GM21723 (cell line): ENCODE results near the gene PTPN20.
"Not testable (repeated sequence)": the region's sequence is repeated elsewhere in the genome, so short reads cannot be mapped to it uniquely, and the experiment has no call there.

ENCODE experiments used
- ATAC-seq: cut with Tn5 transposase; IDR thresholded peaks from one replicate; pipeline ENCODE4 v1.9.1; 2021; ENCODE audit warnings: mild to moderate bottlenecking, moderate library complexity; ENCODE audit not compliant: unreplicated experiment

Gene PTPN20

DNA sequence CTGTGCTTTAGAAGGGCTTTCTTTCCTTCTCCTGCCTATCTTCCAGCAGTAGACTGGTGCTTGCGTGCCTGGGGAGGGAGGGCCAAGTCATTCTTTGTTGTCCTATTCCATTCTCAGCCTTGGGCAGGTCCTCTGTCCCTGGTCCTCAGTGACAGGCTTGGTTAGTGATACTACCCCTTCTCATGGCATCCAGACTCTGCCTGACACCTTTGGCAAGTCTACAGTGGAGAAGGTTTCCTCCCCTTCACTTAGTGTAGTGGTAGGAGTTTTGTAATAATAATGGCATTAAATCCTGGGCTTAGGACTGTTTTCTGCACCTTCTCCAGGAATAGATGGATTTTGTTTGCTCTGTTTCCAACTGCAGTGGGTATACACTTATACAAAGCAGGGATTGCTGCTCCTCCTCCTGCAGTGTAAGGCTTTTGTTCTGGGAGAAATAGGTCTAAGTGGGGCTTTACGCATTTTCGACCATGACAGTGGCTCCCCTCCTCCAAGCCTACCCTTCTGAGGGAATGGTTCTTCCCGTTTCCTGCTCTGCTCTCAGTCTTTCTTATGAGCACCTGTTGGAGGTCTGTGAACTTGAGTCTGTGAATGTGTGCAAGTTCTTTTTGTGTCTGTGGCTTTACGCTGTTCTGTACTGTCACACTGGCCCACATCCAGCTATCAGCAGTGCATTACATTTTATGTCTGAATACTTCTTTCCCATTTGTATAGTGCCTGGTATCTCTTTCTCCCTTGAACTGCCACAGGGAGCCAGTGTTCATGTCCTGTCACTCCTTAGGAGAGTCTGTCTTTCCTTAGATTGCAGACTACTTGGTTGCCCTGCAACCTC lies 37.7 kb downstream of the PTPN20 start:
- not testable (repeated sequence) for ATAC-seq

DNA sequence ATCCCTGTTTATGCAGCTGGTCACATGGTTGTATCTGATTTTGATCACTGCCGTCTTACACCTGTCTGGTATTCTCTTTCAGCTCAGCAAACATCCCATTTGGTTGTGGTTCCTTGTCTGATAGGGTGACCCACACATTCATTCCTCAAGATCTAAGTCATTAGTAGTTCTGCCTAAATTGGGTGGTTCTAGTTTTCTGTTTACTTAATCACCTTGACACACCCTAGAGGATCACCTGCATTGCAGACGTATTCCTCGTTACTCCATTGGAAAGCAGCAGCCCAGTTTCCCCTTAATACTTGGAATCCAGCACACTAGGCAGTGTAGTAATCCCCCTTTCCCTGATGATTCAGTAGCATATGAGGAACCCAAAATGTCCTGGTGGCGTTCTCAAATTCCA lies 41.3 kb downstream of the PTPN20 start:
- not testable (repeated sequence) for ATAC-seq

GRCh38 chr10:46960742-46961141 lies 49.5 kb downstream of the PTPN20 start:
- ATAC-seq: not testable (repeated sequence)

GRCh38 chr10:46963356-46963755 lies 52.1 kb downstream of the PTPN20 start:
- ATAC-seq: not testable (repeated sequence)

DNA sequence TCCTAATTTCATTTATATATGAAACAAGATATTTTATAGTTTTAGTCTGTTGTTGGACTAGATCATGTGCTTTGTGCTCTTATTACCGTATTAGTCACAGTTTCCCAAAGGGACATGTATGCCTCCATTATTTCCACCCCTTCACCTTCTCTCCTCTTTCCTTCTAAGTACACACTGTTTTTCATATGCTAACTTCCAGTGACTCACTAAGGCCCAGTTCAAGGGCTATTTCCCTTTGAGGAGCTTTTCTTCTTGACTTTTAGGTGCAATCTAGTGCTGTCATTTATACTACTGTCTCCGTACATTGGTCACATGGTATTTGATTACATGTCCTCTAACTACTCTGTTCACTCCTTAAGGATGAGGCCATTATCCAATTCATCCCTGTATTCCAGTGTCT lies 55.8 kb downstream of the PTPN20 start:
- not testable (repeated sequence) for ATAC-seq

GRCh38 chr10:46980223-46980622 lies 69.0 kb downstream of the PTPN20 start:
- not testable (repeated sequence) for ATAC-seq

DNA sequence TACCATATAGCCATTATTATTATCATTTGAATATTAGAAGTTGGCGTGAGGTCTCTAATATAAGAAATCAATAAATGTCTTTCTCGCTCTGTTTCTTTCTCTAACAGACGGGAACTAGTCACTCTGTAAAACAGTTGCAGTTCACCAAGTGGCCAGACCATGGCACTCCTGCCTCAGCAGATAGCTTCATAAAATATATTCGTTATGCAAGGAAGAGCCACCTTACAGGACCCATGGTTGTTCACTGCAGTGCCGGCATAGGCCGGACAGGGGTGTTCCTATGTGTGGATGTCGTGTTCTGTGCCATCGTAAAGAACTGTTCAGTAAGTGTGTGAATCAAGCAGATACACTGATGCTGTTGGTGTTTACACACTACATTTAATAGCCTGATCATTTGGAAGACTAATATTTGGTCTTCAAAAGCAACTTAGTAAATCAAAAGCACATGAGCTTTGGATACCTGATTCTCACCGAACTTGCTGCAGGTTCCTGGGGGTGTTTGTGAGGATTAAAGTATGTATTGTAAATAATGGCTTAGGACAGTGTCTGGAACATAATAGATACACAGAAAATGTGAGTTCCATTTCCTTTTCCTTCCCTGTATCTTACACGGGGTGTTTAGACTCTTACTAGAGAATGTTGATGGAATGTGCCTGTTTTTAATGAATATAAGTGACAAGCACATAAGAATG lies 76.2 kb downstream of the PTPN20 start:
- peak; percentile 81 for ATAC-seq

DNA sequence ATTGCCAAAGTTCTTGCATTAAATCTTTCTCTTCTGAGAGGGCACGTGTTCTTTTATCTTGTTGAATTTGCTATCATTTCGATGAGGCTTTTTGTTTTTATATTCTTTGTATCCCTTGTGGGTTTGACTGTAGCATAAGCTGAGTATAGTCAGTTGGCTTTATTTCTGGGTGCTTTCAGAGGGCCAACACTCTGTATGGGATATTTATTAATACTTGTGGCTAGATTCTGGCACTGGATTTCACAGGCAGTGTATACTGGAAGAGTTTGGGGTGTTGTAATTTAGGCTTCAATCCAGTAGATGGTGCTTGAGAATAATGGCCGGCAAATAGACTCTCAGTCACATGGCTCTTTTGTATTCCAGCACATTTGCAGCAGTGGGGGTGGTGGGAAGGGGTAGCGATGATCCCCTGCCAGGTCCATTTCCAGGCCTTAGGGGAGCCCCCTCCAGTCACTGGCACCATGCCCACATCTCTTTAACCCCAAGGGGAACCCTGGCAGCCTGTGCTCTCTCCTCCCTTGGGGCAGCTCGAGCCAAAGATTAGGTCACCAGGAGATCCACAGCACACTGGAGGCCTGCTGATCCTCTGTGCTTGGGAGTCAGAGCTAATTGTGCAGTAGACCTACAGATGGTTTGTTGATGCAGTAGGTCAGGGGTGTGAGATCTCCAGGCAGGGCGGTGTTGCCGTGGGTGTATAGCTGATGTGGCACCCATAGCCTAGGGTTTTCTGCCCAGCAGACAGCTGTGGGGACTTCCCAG lies 81.8 kb downstream of the PTPN20 start:
- no peak for ATAC-seq

- ATAC-seq: no peak
Measured at GRCh38 chr10:46995234-46995633, 84.0 kb downstream of the PTPN20 start.

DNA sequence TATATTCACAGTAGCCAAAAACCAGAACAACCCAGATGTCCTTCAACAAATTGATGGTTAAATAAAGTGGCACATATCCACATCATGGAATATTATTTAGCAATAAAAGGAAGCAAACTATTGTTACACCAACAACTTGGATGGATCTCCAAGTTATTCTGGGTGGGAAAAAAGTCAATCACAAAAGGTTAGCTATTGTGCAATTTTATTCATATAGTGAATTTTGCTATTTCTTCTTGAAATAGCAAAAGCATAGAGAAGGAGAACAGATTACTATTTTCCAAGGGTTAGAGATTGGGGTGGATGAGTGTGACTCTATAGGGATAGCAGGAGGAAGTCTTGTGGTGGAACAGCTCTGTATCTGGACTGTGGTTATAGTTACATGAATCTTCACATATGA lies 87.0 kb downstream of the PTPN20 start:
- ATAC-seq: no peak

DNA sequence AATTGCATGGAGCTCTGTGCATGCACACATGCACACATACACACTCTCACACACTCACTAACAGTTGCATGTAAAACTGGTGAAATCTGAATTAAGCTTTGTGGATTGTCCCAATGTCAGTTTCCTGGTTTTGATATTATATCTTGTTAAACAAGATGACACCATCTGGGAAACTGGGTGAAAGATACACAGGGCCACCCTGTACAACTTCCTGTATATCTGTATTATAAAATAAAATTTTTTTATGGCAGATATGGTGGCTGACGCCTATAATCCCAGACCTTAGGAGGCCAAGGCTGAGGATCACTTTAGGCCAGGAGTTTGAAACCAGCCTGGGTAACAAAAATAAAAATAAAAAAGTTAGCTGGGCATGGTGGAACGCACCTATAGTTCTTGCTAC lies 87.4 kb downstream of the PTPN20 start:
- ATAC-seq: no peak

DNA sequence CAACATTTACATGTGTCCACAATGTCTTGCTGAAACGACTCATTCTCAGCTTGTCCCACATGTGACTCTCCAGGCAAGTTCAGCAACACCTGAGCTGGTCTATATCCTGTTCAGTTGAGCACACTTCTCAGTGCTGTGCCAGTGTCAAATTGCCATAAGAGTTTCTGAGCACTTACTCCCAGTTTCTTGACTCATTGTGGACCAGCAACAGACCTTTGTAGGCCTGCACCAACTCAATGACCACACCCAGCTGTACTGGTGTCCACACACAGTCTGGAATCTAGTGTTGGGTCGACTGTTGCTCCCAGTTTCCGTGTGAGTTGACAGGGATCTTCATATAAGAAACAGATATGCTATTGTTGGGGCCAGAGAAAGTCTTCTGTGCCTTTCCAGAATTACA lies 88.0 kb downstream of the PTPN20 start:
- ATAC-seq: no peak

- no peak for ATAC-seq
Measured at GRCh38 chr10:47008769-47009168, 97.5 kb downstream of the PTPN20 start.

DNA sequence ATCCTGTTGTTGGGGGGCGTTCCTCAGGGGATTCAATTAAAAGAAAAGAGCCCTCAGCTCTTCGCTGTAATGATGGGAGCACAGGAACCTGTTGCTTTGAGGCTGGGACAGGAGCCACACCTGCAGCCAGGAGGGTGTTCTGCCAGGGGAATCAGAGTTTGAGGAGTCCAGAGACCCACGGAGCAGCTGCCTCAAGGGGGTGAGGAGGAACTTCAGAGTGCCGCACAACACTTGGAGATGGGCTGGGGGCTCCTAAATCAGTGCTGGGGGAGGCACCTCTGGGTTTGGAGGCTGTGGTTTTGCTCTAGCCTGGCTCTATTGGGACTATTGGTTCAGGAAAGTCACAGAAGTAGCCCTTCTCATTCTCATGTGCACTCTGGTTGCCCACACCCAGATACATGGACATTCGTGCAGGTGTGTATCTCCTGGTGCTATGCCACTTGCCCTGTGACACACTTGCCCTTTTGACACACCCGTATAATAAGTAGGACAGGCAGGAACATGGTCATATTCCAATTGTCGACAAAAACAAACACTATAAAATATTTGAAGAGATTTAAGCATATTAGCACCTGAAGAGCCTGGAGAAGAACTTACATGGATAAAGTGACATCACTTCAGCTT lies 98.1 kb downstream of the PTPN20 start:
- no peak for ATAC-seq

DNA sequence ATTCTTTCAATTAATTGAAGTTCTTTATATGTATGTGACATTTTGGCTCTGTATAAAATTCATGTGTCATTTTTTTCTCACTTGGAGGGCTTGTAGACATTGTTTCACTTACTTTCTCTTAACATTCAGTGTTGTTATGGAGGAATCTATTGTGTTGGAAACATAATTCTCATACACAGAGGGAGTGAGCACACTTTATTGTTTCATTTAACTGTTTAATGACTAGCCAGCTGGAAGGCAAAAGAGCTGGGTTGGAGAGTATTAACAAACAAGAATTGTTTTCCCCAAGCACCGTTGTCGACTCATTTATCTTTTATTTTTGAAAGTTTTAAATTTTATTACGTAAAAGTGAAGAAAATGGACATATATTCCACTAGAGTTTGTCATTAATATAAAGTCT lies 98.8 kb downstream of the PTPN20 start:
- ATAC-seq: no peak

DNA sequence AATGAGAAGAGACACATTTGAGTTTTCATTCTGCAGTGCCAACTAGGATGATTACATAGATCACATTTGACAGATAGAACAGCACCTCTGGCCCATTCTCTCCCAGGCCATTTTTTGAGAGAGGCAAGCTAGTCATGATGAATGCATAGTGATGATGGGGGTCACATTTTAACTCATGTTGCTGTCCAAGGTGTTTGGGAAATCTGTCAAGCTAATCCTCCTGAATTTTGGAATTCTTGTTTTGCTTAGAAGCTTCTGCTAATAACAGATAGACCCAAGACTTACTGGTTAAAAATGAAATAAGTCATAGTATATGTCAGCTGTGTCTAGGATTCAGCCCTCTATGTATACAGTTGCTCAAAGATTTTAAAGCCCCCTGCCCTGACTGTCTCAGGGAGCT lies 101.0 kb downstream of the PTPN20 start:
- ATAC-seq: no peak

DNA sequence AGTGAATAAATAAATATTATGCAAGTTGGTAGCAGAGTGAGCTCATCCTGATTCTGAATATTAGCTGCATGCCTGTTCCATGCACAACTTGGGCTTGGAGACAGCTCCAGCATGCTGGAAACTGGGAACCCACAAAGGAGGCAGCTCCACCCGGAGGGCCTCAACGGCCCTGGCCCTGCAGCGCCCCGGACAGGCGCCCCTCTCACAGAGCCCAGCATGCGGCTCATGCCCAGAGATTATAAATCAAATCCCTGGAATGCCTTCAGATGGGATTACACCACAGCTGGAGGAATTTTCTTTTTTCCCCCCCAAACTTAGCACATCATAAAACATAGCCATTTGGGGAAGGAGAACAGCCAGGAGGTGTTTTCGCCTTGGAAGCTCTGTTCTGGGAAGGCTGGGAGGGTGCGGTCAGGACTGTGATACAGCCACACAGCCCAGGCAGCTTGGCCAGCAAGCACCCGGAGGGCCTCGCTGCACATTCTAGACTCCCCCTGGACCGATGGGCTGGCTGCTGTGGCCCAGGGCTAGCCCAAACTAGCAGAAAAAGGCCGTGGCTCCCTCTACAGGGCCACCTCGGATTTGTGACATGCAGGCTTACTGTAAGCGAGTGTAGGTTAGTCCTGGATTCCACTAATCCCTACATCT lies 102.4 kb downstream of the PTPN20 start:
- no peak for ATAC-seq

GRCh38 chr10:47015404-47015803 lies 104.2 kb downstream of the PTPN20 start:
- ATAC-seq: no peak

DNA sequence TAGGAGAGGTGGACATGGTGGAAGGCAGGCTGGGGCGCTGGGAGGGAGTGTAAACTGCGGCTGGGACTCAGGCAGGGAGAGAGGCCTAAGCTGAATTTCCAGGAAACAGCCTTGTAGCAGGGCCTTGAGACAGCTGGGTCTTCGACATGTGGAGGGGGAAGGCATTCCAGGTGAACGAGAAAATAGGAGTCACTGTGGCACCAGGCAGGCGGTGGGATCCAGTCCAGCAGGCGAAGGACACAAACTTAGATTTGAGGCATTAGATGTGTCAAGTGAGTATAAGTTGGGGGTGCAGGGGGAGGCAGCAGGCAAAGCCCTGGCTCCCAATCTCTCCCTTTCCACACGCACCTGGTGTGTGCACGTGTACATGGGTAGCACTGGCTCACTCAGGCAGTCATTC lies 105.3 kb downstream of the PTPN20 start:
- no peak for ATAC-seq

DNA sequence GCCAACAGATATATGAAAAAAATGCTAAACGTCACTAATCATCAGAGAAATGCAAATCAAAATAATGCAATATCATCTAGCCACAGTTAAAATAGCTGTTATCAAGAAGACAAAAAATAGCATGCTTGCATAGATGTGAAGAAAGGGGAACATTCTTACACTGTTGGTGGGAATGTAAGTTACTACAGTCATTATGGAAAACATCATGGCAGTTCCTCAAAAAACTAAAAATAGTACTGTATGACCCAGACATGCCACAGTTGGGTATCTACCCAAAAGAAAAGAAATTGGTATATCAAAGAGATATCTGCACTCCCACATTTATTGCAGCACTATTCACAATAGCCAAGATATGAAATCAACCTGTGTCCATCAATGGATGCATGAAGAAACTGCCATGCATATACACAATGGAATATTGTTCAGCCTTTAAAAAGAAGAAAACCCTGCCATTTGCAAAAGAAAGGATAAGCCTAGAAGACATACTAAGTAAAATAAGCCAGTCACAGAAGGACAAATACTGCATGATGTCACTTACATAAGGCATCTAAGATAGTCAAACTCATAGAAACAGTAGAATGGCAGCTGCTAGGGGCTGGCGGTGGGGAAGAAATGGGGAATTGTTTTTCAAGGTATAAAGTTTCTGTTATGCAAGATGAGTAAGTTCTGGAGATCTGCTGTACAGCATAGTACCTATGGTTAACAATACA lies 107.0 kb downstream of the PTPN20 start:
- ATAC-seq: no peak
